Astrocyte of the spinal cord (primary cell): ENCODE measurements around the gene OR4D1.
A peak's percentile ranks its signal among the peaks of the same experiment; 100 is the strongest.

Experiments used
- DNase-seq: peaks from one replicate; pipeline ENCODE4 v3.0.0; 2011; ENCODE audit warnings: low read depth, low spot score
- H3K4me3 ChIP-seq: 2 replicates; pipeline ENCODE4 v1.5.1; 2011; ENCODE audit warnings: low read depth, mild to moderate bottlenecking, low read length, moderate library complexity
- CTCF ChIP-seq: IDR thresholded peaks from 2 replicates; pipeline ENCODE4 v1.5.1; 2012; ENCODE audit warnings: low read depth, mild to moderate bottlenecking, low read length, inconsistent platforms
- in situ Hi-C: cut with HindIII; loops from 2 replicates; pipeline ENCODE4 v1.10.0; 2017; ENCODE audit warnings: low sequenced_read_pairs

OR4D1 gene

GRCh38 chr17:58187675-58188074 is 39.5 kb downstream of the OR4D1 start:
- no peak for TF ChIP-seq CTCF
- in situ Hi-C loops: no loop called here
- no peak overlapping the region for H3K4me3 ChIP-seq
- no peak for DNase-seq

DNA sequence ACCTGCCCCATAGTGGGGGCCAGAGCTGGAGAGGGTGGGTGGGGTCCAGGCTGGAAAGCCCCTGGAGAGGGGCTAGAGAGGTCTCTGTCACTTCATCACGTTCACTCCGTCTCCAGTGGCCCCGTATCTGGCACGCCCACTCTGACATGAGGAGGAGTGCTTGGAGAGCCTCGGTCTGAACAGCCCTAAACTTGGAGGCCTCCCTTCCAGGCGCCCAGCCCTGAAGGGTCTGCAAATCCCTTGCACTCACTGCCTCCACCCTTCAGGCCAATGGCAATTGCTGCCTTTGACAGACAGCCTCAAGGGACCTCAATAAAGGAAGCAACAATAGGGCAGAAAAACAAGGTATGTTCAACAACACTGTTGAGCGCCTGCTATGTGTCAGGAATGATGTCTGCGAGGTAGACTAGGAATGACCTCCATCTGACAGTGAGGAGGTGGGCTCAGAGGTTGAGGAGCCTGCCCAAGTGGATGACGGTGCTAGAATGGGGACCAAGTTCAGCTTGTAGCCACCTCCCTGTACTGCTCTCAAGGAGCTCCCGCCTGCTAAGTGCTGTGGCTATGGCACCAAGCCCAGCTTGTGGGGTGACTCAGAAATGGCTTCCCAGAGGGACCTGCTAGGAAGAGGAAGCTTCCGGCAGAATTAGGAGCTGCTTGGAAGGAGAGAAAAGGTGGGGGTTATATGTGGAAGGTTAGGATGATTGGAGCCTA is 41.4 kb downstream of the OR4D1 start:
- no peak for TF ChIP-seq CTCF
- H3K4me3 ChIP-seq: no peak overlapping the region
- peak; percentile 89 for DNase-seq
- in situ Hi-C loops: no loop called here

DNA sequence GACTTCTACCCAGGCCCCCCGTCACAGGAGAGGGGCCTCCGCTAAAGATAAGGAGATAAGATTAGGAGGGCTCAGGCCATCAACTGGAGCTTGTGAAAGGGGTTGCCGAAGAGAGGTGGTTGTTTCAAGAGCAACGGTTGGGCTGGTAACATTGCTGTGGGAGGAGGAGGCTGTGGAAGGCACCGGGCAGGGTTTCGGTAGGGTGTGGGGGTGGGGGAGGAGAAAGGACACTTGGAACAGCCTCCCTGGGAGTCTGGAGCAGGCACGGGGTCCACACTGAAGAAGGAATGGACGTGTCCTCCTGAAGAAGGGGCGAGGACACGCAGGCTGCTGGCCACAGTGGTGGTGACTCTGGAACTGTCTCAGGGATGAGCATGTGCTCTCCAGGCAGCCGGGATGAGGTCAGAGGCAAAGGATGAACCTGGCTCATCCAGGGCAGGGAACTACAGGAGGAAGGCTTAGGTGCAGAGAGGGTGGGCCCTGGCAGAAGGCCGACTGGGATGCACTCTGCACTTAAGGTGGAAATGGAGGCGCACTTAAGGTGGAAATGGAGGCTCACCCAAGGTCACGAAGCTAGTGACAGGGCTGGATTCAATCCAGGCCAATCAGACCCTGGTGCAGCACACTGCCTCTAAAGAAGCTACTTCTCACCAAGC is 43.2 kb downstream of the OR4D1 start:
- DNase-seq: no peak
- TF ChIP-seq CTCF: no peak
- in situ Hi-C loops: no loop called here
- H3K4me3 ChIP-seq: no peak overlapping the region

DNA sequence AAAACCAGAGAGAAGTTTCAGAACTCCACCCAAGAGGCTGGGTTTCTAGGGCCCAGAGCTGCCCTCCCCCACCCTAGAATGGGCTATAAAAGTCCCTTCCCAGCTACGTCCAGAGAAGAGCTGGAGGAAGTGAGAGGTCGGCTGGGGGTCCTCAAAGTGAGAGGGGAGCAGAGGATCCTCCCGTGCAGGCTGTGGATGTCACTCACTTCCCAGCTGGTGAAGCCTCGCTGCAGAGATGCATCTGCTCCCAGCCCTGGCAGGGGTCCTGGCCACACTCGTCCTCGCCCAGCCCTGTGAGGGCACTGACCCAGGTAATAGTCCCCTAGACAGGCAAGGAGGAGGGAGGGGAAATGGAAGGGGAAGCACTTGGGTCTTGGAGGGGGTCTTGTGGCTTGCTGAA is 44.4 kb downstream of the OR4D1 start, which contains the start of gene EPX:
Gene EPX, plus strand, starts transcription at position 115 of the 400 bp plus-strand sequence. Its CDS starts 121 bp downstream, at position 236.
- DNase-seq: no peak

DNA sequence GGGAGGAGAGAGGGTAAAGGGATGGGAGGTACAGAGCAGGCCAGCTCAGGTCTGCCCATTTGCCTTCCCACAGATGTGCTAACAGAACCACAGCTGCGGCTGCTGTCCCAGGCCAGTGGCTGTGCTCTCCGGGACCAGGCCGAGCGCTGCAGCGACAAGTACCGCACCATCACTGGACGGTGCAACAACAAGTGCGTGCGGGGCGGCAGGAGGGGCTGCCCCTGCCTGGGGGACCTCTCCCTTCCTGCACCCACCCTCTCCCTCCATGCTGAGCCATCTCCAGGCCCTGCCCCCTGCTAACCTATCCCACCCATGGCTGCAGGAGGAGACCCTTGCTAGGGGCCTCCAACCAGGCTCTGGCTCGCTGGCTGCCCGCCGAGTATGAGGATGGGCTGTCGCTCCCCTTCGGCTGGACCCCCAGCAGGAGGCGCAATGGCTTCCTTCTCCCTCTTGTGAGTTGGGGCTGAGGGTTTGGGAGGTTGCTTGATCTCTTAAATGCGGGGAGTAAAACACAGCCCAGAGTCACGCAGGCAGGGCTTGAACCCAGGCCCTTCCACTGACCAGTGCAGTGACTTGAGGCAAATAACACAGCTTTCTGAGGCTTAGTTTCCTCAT is 45.6 kb downstream of the OR4D1 start:
- no peak for TF ChIP-seq CTCF
- H3K4me3 ChIP-seq: no peak overlapping the region
- in situ Hi-C loops: no loop called here
- DNase-seq: no peak

More for the DNA sequence above, 44.4 kb downstream of the OR4D1 start, which contains the start of gene EPX:
- no peak for TF ChIP-seq CTCF
- in situ Hi-C loops: no loop called here
- H3K4me3 ChIP-seq: no peak within 1 kb of the TSS

DNA sequence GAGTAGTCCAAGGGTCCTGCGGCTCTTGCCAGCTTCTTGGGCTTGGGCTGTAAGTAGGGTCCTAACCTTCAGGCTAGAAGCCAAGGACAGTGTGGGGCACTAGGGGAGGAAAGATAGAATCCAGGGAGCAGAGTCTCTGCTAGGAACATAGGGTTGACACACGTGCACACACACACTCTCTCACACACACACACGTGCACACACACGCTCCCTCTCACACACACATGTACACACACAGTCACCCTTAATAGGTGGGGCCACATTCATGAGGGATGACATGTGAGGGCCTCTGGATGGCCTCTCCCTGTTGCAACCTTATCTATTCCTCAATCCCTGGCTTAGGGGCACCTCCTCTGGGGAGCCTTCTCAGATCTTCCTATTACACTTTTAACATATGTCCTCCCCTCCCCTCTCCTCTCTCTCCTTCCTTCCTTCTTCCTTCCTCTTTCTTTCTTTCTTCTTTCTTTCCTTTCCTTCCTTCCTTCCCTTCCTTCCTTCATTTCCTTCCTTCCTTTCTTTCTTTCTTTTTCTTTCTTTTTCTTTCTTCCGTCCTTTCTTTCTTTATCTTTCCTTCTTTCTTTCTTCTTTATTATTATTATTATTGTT is 47.4 kb downstream of the OR4D1 start:
- no peak for TF ChIP-seq CTCF
- DNase-seq: no peak
- in situ Hi-C loops: no loop called here
- H3K4me3 ChIP-seq: no peak overlapping the region
